HCT116 (cell line): Measurements from ENCODE around the gene F2RL3.

ENCODE experiments used
- POLR2A ChIP-seq: IDR thresholded peaks from 2 replicates; pipeline ENCODE4 v1.7.0; 2011; ENCODE audit warnings: borderline replicate concordance; ENCODE audit not compliant: insufficient read depth, insufficient read length; ENCODE audit errors: extremely low read depth
- POLR2AphosphoS5 ChIP-seq: IDR thresholded peaks from 2 replicates; pipeline ENCODE4 v1.6.1; 2011; ENCODE audit warnings: mild to moderate bottlenecking, low read depth, low read length, moderate library complexity
- REST ChIP-seq: IDR thresholded peaks from 2 replicates; pipeline ENCODE4 v1.6.1; 2012; ENCODE audit warnings: low read depth
- YY1 ChIP-seq: IDR thresholded peaks from 2 replicates; pipeline ENCODE4 v1.6.1; 2011; ENCODE audit warnings: low read length, low read depth, moderate library complexity, mild to moderate bottlenecking; ENCODE audit not compliant: insufficient replicate concordance; ENCODE audit errors: extremely low read depth
- ZBTB33 ChIP-seq: IDR thresholded peaks from 2 replicates; pipeline ENCODE4 v1.6.1; 2011; ENCODE audit warnings: mild to moderate bottlenecking, low read length, moderate library complexity; ENCODE audit not compliant: insufficient replicate concordance; ENCODE audit errors: extremely low read depth

- TF ChIP-seq POLR2A = no peak
- no peak for TF ChIP-seq ZBTB33
- no peak for TF ChIP-seq REST
- TF ChIP-seq POLR2AphosphoS5 = no peak
- TF ChIP-seq YY1 = no peak
Observed at GRCh38 chr19:16911046-16911445, 22.2 kb downstream of the F2RL3 start.
